Activated CD4-positive, alpha-beta T cell treated with anti-CD3 and anti-CD28 coated beads, Interleukin-2, amount 50 U/mL, for 1 hour (primary cell): Measurements from ENCODE around the gene C2CD3.

Experiments used
- DNase-seq: peaks from one replicate; pipeline ENCODE4 v3.0.0-alpha.2; 2020

Gene C2CD3

GRCh38 chr11:74057249-74058151 lies 113.3 kb downstream of the C2CD3 start:
- DNase-seq, result no peak

- DNase-seq, result no peak
These were observed 114.9 kb downstream of the C2CD3 start for GRCh38 chr11:74055938-74056337.

GRCh38 chr11:74050465-74050864 lies 120.3 kb downstream of the C2CD3 start:
- no peak for DNase-seq

- DNase-seq, result no peak
These were observed 121.8 kb downstream of the C2CD3 start for GRCh38 chr11:74048993-74049392.

- DNase-seq, result no peak
These were observed 126.3 kb downstream of the C2CD3 start for GRCh38 chr11:74044538-74044937.

GRCh38 chr11:74043450-74043849 lies 127.4 kb downstream of the C2CD3 start:
- DNase-seq, result no peak

GRCh38 chr11:74037309-74037708 lies 133.5 kb downstream of the C2CD3 start:
- no peak for DNase-seq

GRCh38 chr11:74035264-74035663 lies 135.5 kb downstream of the C2CD3 start:
- DNase-seq, result no peak

GRCh38 chr11:74033046-74033445 lies 137.8 kb downstream of the C2CD3 start:
- no peak for DNase-seq

GRCh38 chr11:74030723-74031676 lies 139.8 kb downstream of the C2CD3 start:
- no peak for DNase-seq

- no peak for DNase-seq
These were observed 145.2 kb downstream of the C2CD3 start for GRCh38 chr11:74025467-74026166.

GRCh38 chr11:74024261-74025029 lies 146.4 kb downstream of the C2CD3 start:
- DNase-seq, result no peak

- DNase-seq, result no peak
These were observed 147.5 kb downstream of the C2CD3 start for GRCh38 chr11:74023276-74023675.

GRCh38 chr11:74022546-74022945 lies 148.3 kb downstream of the C2CD3 start:
- DNase-seq, result no peak

- no peak for DNase-seq
These were observed 148.8 kb downstream of the C2CD3 start for GRCh38 chr11:74021998-74022397.

- no peak for DNase-seq
These were observed 150.3 kb downstream of the C2CD3 start for GRCh38 chr11:74020539-74020938.

GRCh38 chr11:74019860-74020259 lies 150.9 kb downstream of the C2CD3 start:
- no peak for DNase-seq

GRCh38 chr11:74019104-74019738 lies 151.6 kb downstream of the C2CD3 start:
- DNase-seq, result no peak

- DNase-seq, result no peak
These were observed 152.3 kb downstream of the C2CD3 start for GRCh38 chr11:74018331-74019005.

- no peak for DNase-seq
These were observed 153.2 kb downstream of the C2CD3 start for GRCh38 chr11:74017631-74018030.
